Stimulated activated effector memory CD8-positive, alpha-beta T cell treated with anti-CD3 and anti-CD28 coated beads, Interleukin-12 subunit alpha, Interleukin-12 subunit beta, amount 100 ng/mL, for 72 hours (primary cell): ENCODE data around the gene MPV17L.
"Not testable (repeated sequence)": the region's sequence is repeated elsewhere in the genome, so short reads cannot be mapped to it uniquely, and the experiment has no call there.

Experiments used
- ATAC-seq: fragments of 150-1000 bp; cut with Tn5 transposase; 2 replicates; pipeline ENCODE4 v1.10.0; 2021
- DNase-seq, 2 donors: peaks; one replicate each; pipeline ENCODE4 v3.0.0; 2021 to 2022; ENCODE audit warnings: low spot score in 2 of 2
- H3K27ac Mint-ChIP-seq: one replicate; pipeline ENCODE4 v1.8.0; 2022; ENCODE audit warnings: mild to moderate bottlenecking, mixed read lengths
- H3K36me3 Mint-ChIP-seq: one replicate; pipeline ENCODE4 v1.8.0; 2022; ENCODE audit warnings: mild to moderate bottlenecking, mixed read lengths
- H3K4me1 Mint-ChIP-seq: one replicate; pipeline ENCODE4 v1.8.0; 2022; ENCODE audit warnings: mixed read lengths
- H3K4me3 Mint-ChIP-seq: one replicate; pipeline ENCODE4 v1.8.0; 2022; ENCODE audit warnings: mild to moderate bottlenecking, mixed read lengths
- H3K9me3 Mint-ChIP-seq: one replicate; pipeline ENCODE4 v1.8.0; 2022; ENCODE audit warnings: mixed read lengths

Gene MPV17L

DNA sequence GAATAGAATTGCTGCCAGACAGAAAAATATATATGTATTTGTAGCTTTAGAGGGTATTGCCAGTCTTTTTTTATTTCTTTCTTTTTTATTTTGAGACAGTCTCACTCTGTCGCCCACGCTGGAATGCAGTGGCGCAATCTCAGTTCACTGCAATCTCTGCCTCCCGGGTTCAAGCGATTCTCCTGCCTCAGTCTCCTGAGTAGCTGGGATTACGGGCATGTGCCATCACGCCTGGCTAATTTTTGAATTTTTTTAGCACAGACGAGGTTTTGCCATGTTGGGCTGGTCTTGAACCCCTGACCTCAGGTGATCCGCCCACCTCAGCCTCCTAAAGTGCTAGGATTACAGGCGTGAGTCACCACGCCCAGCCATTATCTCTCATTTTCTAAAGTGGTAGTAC, 35.3 kb downstream of the MPV17L start:
- ATAC-seq, H3K9me3 Mint-ChIP-seq, DNase-seq, H3K27ac Mint-ChIP-seq, H3K4me3 Mint-ChIP-seq, H3K36me3 Mint-ChIP-seq: not testable (repeated sequence)
- H3K4me1 Mint-ChIP-seq = peaks cover 14% of the 10 kb centered on the region

GRCh38 chr16:15434079-15434424, 38.5 kb downstream of the MPV17L start:
- Mint-ChIP-seq H3K9me3 (no peaks in the 10 kb centered on the region), H3K4me3 (peak overlapping the region; percentile 79), H3K27ac (peak overlapping the region; percentile 45), H3K36me3 (peaks cover 5% of the 10 kb centered on the region), H3K4me1 (peaks cover 16% of the 10 kb centered on the region)
- DNase-seq (no peak), ATAC-seq (peak; percentile 55)

GRCh38 chr16:15434425-15435215, 39.1 kb downstream of the MPV17L start, which contains the start of gene BMERB1:
Gene BMERB1, plus strand, starts transcription at chr16:15434588. Its CDS starts 66 bp downstream, at chr16:15434654.
- Mint-ChIP-seq H3K9me3 (no peaks in the 10 kb centered on the region), H3K4me3 (peak within 1 kb of the TSS; percentile 79), H3K4me1 (peaks cover 16% of the 10 kb centered on the region), H3K27ac (peak within 1 kb of the TSS; percentile 45), H3K36me3 (peaks cover 5% of the 10 kb centered on the region)
- ATAC-seq = peak; percentile 91
- peak; percentile 42 to 83 for DNase-seq

GRCh38 chr16:15435216-15435864, 39.8 kb downstream of the MPV17L start:
- Mint-ChIP-seq H3K27ac (no peak overlapping the region), H3K4me1 (peaks cover 16% of the 10 kb centered on the region), H3K9me3 (no peaks in the 10 kb centered on the region), H3K4me3 (peak overlapping the region; percentile 79), H3K36me3 (peaks cover 5% of the 10 kb centered on the region)
- ATAC-seq (no peak), DNase-seq (no peak)

DNA sequence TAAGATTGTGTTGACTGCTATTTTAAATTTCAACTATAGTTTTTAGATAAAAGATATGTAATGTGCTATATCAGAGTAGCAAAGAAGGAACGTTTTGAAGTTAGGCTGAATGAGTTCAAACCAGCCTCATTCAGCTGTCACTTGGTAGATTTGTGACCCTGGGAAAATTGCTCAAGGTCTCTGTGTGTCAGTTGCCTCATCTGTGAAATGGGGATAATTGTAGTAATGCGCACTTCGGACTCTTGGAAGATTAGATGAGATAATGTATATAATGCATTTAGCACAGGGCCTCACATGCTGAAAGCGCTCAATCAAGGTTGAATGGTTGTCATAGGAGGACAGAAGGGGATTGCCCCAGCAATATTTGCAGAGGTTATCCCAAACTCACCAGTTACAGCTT, 43.5 kb downstream of the MPV17L start:
- Mint-ChIP-seq H3K27ac (no peak overlapping the region), H3K9me3 (no peaks in the 10 kb centered on the region), H3K36me3 (peaks cover 5% of the 10 kb centered on the region), H3K4me1 (peaks cover 16% of the 10 kb centered on the region), H3K4me3 (no peak overlapping the region)
- ATAC-seq (no peak), DNase-seq (no peak)

DNA sequence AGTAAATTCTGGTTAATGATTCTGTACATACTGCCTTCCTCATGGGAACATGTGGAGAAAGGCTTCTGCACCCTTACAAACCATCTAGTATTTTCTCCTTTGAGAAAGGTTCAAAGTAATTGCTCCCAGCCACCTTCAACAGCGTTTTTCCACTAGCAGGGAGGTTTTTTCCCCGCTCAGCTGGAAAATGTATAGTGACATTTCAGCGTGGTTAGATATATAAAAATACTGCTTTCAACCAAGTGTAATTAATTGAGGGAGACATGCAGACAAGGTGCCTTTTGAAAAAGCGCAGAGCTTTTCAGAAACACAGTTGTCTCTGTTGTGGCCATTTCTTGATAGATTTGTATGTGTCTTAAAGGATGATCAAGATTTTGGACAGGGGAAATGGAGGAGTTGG, 44.0 kb downstream of the MPV17L start:
- no peaks in the 10 kb centered on the region for H3K9me3 Mint-ChIP-seq
- H3K4me1 Mint-ChIP-seq = peaks cover 15% of the 10 kb centered on the region
- ATAC-seq (no peak), DNase-seq (no peak)
- H3K36me3 Mint-ChIP-seq = peaks cover 5% of the 10 kb centered on the region
- H3K4me3 Mint-ChIP-seq = no peak overlapping the region
- H3K27ac Mint-ChIP-seq = no peak overlapping the region

DNA sequence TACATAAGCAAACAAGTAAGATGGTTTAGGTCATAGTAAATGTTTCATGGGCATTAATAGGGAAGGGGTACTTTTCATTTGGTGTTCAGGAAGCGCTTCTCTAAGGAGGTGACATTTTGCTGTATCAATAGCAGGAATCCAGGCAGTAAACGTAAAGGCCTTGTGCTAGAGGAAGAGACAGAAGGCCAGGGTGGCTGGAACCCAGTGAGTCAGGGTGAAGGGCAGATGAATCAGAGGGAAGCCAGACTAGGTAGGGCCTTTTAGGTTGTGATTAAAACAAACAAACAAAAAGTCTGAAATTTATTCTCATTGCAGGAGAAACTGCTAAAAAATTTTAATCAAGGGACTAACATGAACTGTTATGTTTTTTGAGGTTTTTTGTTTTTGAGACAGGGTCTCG, 45.3 kb downstream of the MPV17L start:
- Mint-ChIP-seq H3K4me1 (peaks cover 8% of the 10 kb centered on the region), H3K36me3 (peaks cover under 1% of the 10 kb centered on the region), H3K27ac (no peak overlapping the region), H3K4me3 (no peak overlapping the region), H3K9me3 (peaks cover 4% of the 10 kb centered on the region)
- DNase-seq = no peak
- no peak for ATAC-seq

DNA sequence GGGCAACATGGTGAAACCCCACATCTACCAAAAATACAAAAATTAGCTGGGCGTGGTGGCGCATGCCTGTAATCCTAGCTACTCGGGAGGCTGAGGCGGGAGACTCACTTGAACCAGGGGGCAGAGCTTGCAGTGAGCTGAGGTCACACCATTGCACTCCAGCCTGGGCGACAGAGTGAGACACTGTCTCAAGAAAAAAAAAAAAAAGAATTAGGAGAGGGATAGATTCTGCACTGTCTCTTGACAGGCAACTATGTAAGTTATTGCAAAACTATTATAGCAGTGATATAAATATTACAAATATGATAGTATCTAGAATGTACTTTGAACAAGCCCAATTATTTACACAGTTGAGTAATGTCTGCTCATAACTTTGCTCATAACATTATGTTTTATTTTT, 46.6 kb downstream of the MPV17L start:
- not testable (repeated sequence) for H3K4me1 Mint-ChIP-seq, H3K27ac Mint-ChIP-seq, ATAC-seq, H3K36me3 Mint-ChIP-seq, H3K9me3 Mint-ChIP-seq, DNase-seq, H3K4me3 Mint-ChIP-seq

- Mint-ChIP-seq H3K27ac (no peak overlapping the region), H3K36me3 (no peaks in the 10 kb centered on the region), H3K4me1 (peaks cover 5% of the 10 kb centered on the region), H3K4me3 (no peak overlapping the region), H3K9me3 (peaks cover 4% of the 10 kb centered on the region)
- DNase-seq (no peak), ATAC-seq (no peak)
These were observed 48.2 kb downstream of the MPV17L start for GRCh38 chr16:15443753-15444152.

DNA sequence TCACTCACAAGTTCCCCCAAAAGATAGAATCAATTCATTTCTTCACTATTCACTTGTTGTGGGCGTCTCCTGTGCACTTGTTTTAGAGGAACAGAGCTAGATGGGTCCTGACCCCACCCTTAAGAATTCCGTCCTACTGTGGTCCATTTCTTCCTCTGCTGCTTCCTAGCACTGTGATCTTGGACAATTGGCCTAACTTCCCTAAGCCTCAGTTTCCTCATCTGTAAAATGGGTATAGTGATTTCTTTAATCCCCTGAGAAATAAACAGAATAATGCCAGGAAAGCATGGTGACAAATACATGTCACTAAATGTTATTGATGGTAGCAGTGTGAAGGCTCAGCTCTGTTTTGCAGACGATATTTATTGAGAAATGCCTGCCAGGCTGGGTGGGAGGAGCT, 48.7 kb downstream of the MPV17L start:
- ATAC-seq (no peak), DNase-seq (no peak)
- Mint-ChIP-seq H3K4me1 (peaks cover 5% of the 10 kb centered on the region), H3K4me3 (no peak overlapping the region), H3K27ac (no peak overlapping the region), H3K36me3 (no peaks in the 10 kb centered on the region), H3K9me3 (peaks cover 4% of the 10 kb centered on the region)

DNA sequence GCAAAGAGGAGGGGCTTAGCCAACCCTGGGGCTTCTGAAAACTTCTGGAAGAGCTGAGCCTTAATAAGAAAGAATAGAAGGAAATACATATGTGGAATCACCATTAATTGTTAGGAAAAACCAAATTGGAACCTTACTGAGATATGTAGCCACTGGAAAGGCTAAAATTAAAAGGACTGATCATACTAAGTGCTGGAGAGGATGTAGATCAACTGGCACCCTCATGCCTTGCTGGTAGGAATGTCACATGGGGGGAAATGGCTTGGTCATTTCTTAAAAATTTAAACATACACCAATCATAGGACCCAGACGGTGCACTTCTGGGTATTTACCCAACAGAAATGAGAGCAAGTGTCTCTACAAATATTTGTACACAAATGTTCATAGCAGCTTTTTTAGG, 49.9 kb downstream of the MPV17L start:
- H3K36me3 Mint-ChIP-seq = no peaks in the 10 kb centered on the region
- H3K4me3 Mint-ChIP-seq = no peak overlapping the region
- DNase-seq (no peak), ATAC-seq (no peak)
- peaks cover 4% of the 10 kb centered on the region for H3K9me3 Mint-ChIP-seq
- peaks cover 5% of the 10 kb centered on the region for H3K4me1 Mint-ChIP-seq
- no peak overlapping the region for H3K27ac Mint-ChIP-seq

DNA sequence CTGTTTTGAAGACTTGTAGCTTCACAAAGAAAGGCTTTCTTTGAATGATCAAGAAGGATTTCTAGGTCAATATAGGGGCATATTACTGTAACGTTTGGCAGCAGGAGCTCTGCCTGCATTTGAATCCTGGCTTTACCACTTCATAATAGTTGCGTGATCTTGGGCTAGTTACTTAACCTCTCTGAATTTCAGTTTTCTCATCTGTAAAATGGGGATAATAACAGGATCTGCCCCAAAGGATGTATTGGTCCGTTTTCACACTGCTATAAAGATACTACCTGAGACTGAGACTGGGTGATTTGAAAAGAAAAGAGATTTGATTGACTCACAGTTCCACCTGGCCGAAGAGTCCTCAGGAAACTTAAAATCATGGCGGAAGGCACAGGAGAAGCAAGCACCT, 51.3 kb downstream of the MPV17L start:
- no peaks in the 10 kb centered on the region for H3K36me3 Mint-ChIP-seq
- ATAC-seq (no peak), DNase-seq (no peak)
- peaks cover 4% of the 10 kb centered on the region for H3K9me3 Mint-ChIP-seq
- H3K4me3 Mint-ChIP-seq = no peak overlapping the region
- no peak overlapping the region for H3K27ac Mint-ChIP-seq
- no peaks in the 10 kb centered on the region for H3K4me1 Mint-ChIP-seq

DNA sequence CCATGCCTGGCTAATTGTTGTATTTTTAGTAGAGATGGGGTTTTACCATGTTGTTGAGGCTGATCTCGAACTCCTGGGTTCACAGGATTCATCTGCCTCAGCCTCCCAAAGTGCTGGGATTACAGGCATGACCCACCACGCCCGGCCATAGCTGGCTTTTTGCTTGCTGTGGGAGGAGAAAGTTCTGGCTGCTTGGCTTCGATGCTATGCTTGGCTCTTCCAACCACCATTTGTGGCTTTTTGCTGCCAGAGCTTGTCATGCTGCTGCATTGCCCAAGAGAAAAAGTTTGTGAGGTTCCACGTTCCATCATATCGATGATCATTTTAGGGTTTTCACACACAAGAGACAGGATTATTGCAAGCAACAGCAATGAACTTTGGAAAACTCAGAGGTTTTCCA, 55.1 kb downstream of the MPV17L start:
- Mint-ChIP-seq H3K9me3 (no peaks in the 10 kb centered on the region), H3K4me3 (no peak overlapping the region), H3K27ac (no peak overlapping the region), H3K36me3 (no peaks in the 10 kb centered on the region), H3K4me1 (no peaks in the 10 kb centered on the region)
- no peak for ATAC-seq
- DNase-seq = no peak

DNA sequence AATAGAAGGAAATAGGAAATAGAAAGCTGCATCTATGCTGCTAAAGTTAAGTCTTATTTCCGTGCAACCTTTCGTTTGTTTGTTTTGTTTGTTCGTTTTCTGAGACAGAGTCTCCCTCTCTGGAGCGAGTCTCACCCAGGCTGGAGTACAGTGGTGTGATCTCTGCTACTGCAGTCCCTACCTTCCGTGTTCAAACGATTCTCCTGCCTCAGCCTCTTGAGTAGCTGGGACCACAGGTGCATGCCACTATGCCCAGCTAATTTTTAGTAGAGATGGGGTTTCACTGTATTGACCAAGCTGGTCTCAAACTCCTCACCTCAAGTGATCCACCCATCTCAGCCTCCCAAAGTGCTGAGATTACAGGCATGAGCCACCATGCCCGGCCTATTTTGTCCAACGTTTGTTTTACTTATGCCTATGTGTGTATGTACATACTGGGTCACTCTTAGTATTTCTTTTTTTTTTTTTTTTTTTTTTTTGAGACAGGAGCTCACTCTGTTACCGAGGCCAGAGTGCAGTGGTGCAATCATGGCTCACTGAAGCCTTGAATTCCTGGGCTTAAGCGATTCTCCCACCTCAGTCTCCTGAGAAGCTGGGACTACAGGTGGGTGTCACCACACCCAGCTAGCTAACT, 55.7 kb downstream of the MPV17L start:
- no peak for ATAC-seq
- Mint-ChIP-seq H3K27ac (no peak overlapping the region), H3K4me3 (no peak overlapping the region)

DNA sequence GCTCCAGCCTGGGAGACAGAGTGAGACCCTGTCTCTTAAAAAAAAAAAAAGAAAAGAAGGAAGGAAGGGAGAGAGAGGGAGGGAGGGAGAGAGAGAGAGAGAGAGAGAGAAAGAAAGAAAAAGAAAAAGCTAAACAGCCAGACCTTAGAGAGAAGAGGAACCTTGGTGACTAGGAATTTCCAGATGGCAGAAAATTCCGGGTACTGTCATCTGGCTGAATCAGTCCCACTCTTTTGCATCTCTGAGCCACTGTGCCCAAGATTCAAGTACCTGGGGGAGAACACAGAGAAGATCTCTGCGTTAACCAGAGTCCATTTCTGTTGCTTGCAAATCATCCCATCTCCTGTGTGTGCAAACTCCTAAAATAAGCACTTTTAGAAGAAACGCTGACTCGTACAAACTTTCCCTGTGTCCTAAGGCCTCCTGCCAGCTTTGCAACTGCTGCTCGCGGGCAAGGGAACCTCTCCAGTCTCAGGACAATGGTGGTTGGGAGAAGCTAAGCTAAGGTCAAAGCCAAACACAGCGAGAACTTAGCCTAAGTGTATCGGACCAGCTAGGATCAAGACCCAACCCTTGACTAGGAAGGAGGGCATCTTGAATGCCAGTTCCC, 56.8 kb downstream of the MPV17L start:
- ATAC-seq (no peak), DNase-seq (no peak)
- H3K4me3 Mint-ChIP-seq = no peak overlapping the region
- no peaks in the 10 kb centered on the region for H3K9me3 Mint-ChIP-seq
- no peak overlapping the region for H3K27ac Mint-ChIP-seq
- H3K4me1 Mint-ChIP-seq = no peaks in the 10 kb centered on the region
- H3K36me3 Mint-ChIP-seq = no peaks in the 10 kb centered on the region

More for the DNA sequence above, 55.7 kb downstream of the MPV17L start:
- no peaks in the 10 kb centered on the region for H3K36me3 Mint-ChIP-seq
- no peaks in the 10 kb centered on the region for H3K9me3 Mint-ChIP-seq
- no peaks in the 10 kb centered on the region for H3K4me1 Mint-ChIP-seq
- no peak for DNase-seq
